ENCODE data around the gene MEGF10. TPM values are rescaled to one million over a fixed set of nuclear protein-coding genes. Genes with fewer than 3 reads are reported as not detected.
"Not testable (repeated sequence)": the region's sequence is repeated elsewhere in the genome, so short reads cannot be mapped to it uniquely, and the experiment has no call there.

Gene MEGF10
- 1 to 10 TPM in 2 of 4 donors, under 1 TPM in 2; 0.27 to 5.4 (median 0.97) TPM for total RNA-seq

GRCh38 chr5:127290019-127290945, at the start of gene MEGF10:
MEGF10 (plus strand) TSS chr5:127290796; CDS start chr5:127331309, 40,513 bp downstream.
- Histone ChIP-seq H3K4me1 (peaks cover 0 to 14% (median 4%) of the 10 kb centered on the region in 3 donors), H3K27me3 (peaks cover 31% of the 10 kb centered on the region), H3K4me3 (peak within 1 kb of the TSS in 1 of 2 donors; percentile 45), H3K27ac (peak within 1 kb of the TSS in 1 of 4 donors; percentile 57), H3K36me3 (no peaks in the 10 kb centered on the region), H3K9me3 (peaks cover 0 to 8% (median 0%) of the 10 kb centered on the region in 3 donors)
- WGBS, 2 donors (ENCODE audit: low coverage in 1 of 2): 0% methylated on average over 3 to 18 of the region's 61 CpGs
- ATAC-seq: no peak
- TF ChIP-seq CTCF (IDR thresholded peaks at IDR 0.05) (peak in 2 of 4 experiments; percentile 31 to 64), POLR2A (IDR thresholded peaks at IDR 0.05) (no peak), POLR2AphosphoS5 (IDR thresholded peaks at IDR 0.05) (no peak)

- H3K27ac ChIP-seq: no peak overlapping the region
- ATAC-seq: no peak
- H3K4me1 ChIP-seq: no peaks in the 10 kb centered on the region
- no peaks in the 10 kb centered on the region for H3K27me3 ChIP-seq
- H3K9me3 ChIP-seq: peaks cover 0 to 16% (median 0%) of the 10 kb centered on the region in 3 donors
- no peak overlapping the region for H3K4me3 ChIP-seq
- H3K36me3 ChIP-seq: no peaks in the 10 kb centered on the region
- WGBS, 2 donors (ENCODE audit: low coverage in 1 of 2): 0% methylated on average over 1 of the region's 1 CpG
- TF ChIP-seq EP300 (IDR thresholded peaks at IDR 0.05): no peak
Measured at GRCh38 chr5:127243011-127243410, 47.6 kb upstream of the MEGF10 start.

GRCh38 chr5:127254729-127255284, 35.8 kb upstream of the MEGF10 start:
- no peaks in the 10 kb centered on the region for H3K27me3 ChIP-seq
- no peaks in the 10 kb centered on the region for H3K36me3 ChIP-seq
- no peak overlapping the region for H3K27ac ChIP-seq
- ATAC-seq: no peak
- no peak overlapping the region for H3K4me3 ChIP-seq
- peaks cover 0 to 17% (median 0%) of the 10 kb centered on the region in 3 donors for H3K9me3 ChIP-seq
- TF ChIP-seq POLR2A (IDR thresholded peaks at IDR 0.05) (no peak), CTCF (IDR thresholded peaks at IDR 0.05) (no peak), POLR2AphosphoS5 (IDR thresholded peaks at IDR 0.05) (no peak), EP300 (IDR thresholded peaks at IDR 0.05) (no peak)
- H3K4me1 ChIP-seq: no peaks in the 10 kb centered on the region
- WGBS, 2 donors (ENCODE audit: low coverage in 1 of 2): 86 to 94% methylated on average over 2 to 3 of the region's 3 CpGs

- no peak overlapping the region for H3K27ac ChIP-seq
- no peaks in the 10 kb centered on the region for H3K27me3 ChIP-seq
- WGBS, 2 donors (ENCODE audit: low coverage in 1 of 2): 68 to 72% methylated on average over 2 of the region's 2 CpGs
- no peaks in the 10 kb centered on the region for H3K36me3 ChIP-seq
- TF ChIP-seq POLR2AphosphoS5 (IDR thresholded peaks at IDR 0.05): no peak
- TF ChIP-seq POLR2A (IDR thresholded peaks at IDR 0.05): no peak
- TF ChIP-seq CTCF (IDR thresholded peaks at IDR 0.05): no peak
- TF ChIP-seq EP300 (IDR thresholded peaks at IDR 0.05): no peak
- H3K4me1 ChIP-seq: no peaks in the 10 kb centered on the region
- no peak overlapping the region for H3K4me3 ChIP-seq
- no peak for ATAC-seq
- H3K9me3 ChIP-seq: peaks cover 0 to 17% (median 0%) of the 10 kb centered on the region in 3 donors
Measured at GRCh38 chr5:127256886-127257597, 33.6 kb upstream of the MEGF10 start.

- H3K27me3 ChIP-seq: no peaks in the 10 kb centered on the region
- ATAC-seq: no peak
- no peak overlapping the region for H3K4me3 ChIP-seq
- peaks cover 0 to 2% (median 0%) of the 10 kb centered on the region in 3 donors for H3K9me3 ChIP-seq
- no peaks in the 10 kb centered on the region for H3K4me1 ChIP-seq
- H3K27ac ChIP-seq: no peak overlapping the region
- no peaks in the 10 kb centered on the region for H3K36me3 ChIP-seq
- WGBS, 2 donors (ENCODE audit: low coverage in 1 of 2): 84 to 85% methylated on average over 3 of the region's 3 CpGs
- TF ChIP-seq POLR2AphosphoS5 (IDR thresholded peaks at IDR 0.05) (no peak), CTCF (IDR thresholded peaks at IDR 0.05) (no peak), EP300 (IDR thresholded peaks at IDR 0.05) (no peak), POLR2A (IDR thresholded peaks at IDR 0.05) (no peak)
Measured at GRCh38 chr5:127260686-127261085, 29.9 kb upstream of the MEGF10 start.

GRCh38 chr5:127265473-127265872, 25.1 kb upstream of the MEGF10 start:
- 80% methylated on average over 1 of the region's 1 CpG; no CpG with 5 or more reads in 1 of the 2 donors for WGBS, 2 donors (ENCODE audit: low coverage in 1 of 2)

GRCh38 chr5:127268342-127268741, 22.3 kb upstream of the MEGF10 start:
- peaks cover 0 to 22% (median 0%) of the 10 kb centered on the region in 3 donors for H3K9me3 ChIP-seq
- H3K27me3 ChIP-seq, H3K27ac ChIP-seq, H3K4me1 ChIP-seq, H3K36me3 ChIP-seq, H3K4me3 ChIP-seq, ATAC-seq: not testable (repeated sequence)
- 60 to 76% methylated on average over 1 to 5 of the region's 9 CpGs for WGBS, 2 donors (ENCODE audit: low coverage in 1 of 2)

More at GRCh38 chr5:127265473-127265872, 25.1 kb upstream of the MEGF10 start:
- not testable (repeated sequence) for H3K4me3 ChIP-seq, H3K9me3 ChIP-seq, H3K27ac ChIP-seq, ATAC-seq, H3K27me3 ChIP-seq, H3K36me3 ChIP-seq, H3K4me1 ChIP-seq

Measured in gastroesophageal sphincter (tissue), 4 donors.